GM19035 (cell line): ENCODE results near the gene MYH16.
"Not testable (repeated sequence)": the region's sequence is repeated elsewhere in the genome, so short reads cannot be mapped to it uniquely, and the experiment has no call there.

Experiments used
- ATAC-seq: cut with Tn5 transposase; IDR thresholded peaks from one replicate; pipeline ENCODE4 v1.9.1; 2021; ENCODE audit not compliant: unreplicated experiment

The MYH16 gene

GRCh38 chr7:99272476-99273045 lies at the start of gene MYH16:
MYH16 (plus strand) TSS chr7:99272839.
- no peak for ATAC-seq

GRCh38 chr7:99224263-99224898 lies 48.3 kb upstream of the MYH16 start:
- not testable (repeated sequence) for ATAC-seq

GRCh38 chr7:99224899-99225265 lies 47.8 kb upstream of the MYH16 start:
- no peak for ATAC-seq

GRCh38 chr7:99229234-99229633 lies 43.4 kb upstream of the MYH16 start:
- ATAC-seq: no peak

GRCh38 chr7:99232082-99232770 lies 40.4 kb upstream of the MYH16 start:
- ATAC-seq: no peak

- ATAC-seq: not testable (repeated sequence)
Measured at GRCh38 chr7:99232955-99233354, 39.7 kb upstream of the MYH16 start.

GRCh38 chr7:99234185-99234584 lies 38.5 kb upstream of the MYH16 start:
- ATAC-seq: no peak

- ATAC-seq: no peak
Measured at GRCh38 chr7:99235925-99236324, 36.7 kb upstream of the MYH16 start.

- ATAC-seq: not testable (repeated sequence)
Measured at GRCh38 chr7:99237876-99238275, 34.8 kb upstream of the MYH16 start.

- no peak for ATAC-seq
Measured at GRCh38 chr7:99238558-99239341, 33.9 kb upstream of the MYH16 start.

- ATAC-seq: no peak
Measured at GRCh38 chr7:99242682-99243081, 30.0 kb upstream of the MYH16 start.

- ATAC-seq: no peak
Measured at GRCh38 chr7:99243751-99244337, 28.8 kb upstream of the MYH16 start.

GRCh38 chr7:99244939-99245338 lies 27.7 kb upstream of the MYH16 start:
- ATAC-seq: no peak

GRCh38 chr7:99248391-99249095 lies 24.1 kb upstream of the MYH16 start:
- no peak for ATAC-seq

- no peak for ATAC-seq
Measured at GRCh38 chr7:99249985-99250575, 22.6 kb upstream of the MYH16 start.

GRCh38 chr7:99252166-99252895 lies 20.3 kb upstream of the MYH16 start:
- ATAC-seq: no peak

GRCh38 chr7:99253369-99253768 lies 19.3 kb upstream of the MYH16 start:
- no peak for ATAC-seq

- no peak for ATAC-seq
Measured at GRCh38 chr7:99254390-99254789, 18.2 kb upstream of the MYH16 start.

GRCh38 chr7:99255463-99255862 lies 17.2 kb upstream of the MYH16 start:
- no peak for ATAC-seq

- no peak for ATAC-seq
Measured at GRCh38 chr7:99257065-99257464, 15.6 kb upstream of the MYH16 start.
